Brain microvascular endothelial cell (primary cell): ENCODE data around the gene SCAND1.
A peak's percentile ranks its signal among the peaks of the same experiment; 100 is the strongest.

Source experiments
- DNase-seq: peaks from one replicate; pipeline ENCODE4 v3.0.0-alpha.2; 2020
- H3K27ac ChIP-seq: fragments of 250-450 bp; sonication (Bioruptor Pico); 2 replicates; pipeline ENCODE4 v1.5.1; 2020; ENCODE audit warnings: mild to moderate bottlenecking, moderate library complexity
- H3K27me3 ChIP-seq: fragments of 250-450 bp; sonication (Bioruptor Pico); replicated peaks from 2 replicates; pipeline ENCODE4 v1.5.1; 2020; ENCODE audit warnings: mild to moderate bottlenecking
- H3K36me3 ChIP-seq: fragments of 250-450 bp; sonication (Bioruptor Pico); replicated peaks from 2 replicates; pipeline ENCODE4 v1.5.1; 2020; ENCODE audit warnings: mild to moderate bottlenecking
- H3K4me3 ChIP-seq: 2 replicates; pipeline ENCODE4 v1.5.1; 2011; ENCODE audit warnings: low read depth, mild to moderate bottlenecking, control low read depth, low read length, moderate library complexity
- in situ Hi-C: cut with HindIII; loops from 2 replicates; pipeline ENCODE4 v1.10.0; 2017; ENCODE audit warnings: low sequenced_read_pairs, low pct_ligation_motif_present
- TF ChIP-seq, protein P1 (sequence below): IDR thresholded peaks from 2 replicates; pipeline ENCODE4 v1.5.1; 2011; ENCODE audit warnings: low read depth, mild to moderate bottlenecking, moderate library complexity, low read length, control low read depth, inconsistent platforms; ENCODE audit errors: missing control alignments

SCAND1 gene

DNA sequence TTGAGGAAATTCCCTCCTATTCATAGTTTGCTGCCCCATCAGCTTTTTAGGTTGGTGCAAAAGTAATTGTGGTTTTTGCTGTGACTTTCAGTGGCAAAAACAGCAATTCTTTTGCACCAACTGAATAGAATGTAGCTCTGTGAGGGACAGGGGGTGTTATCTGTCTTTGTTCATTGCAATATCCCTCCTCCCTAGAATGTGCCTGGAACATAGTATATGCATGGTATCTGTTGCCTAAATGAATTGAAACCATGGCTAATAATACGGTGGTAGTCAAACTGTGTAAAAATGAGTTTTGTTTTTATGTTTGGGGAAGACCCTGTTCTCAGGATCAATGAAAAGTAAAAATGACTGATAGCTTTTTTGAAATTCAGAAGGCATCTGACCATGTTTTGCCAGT lies 45.1 kb downstream of the SCAND1 start:
- in situ Hi-C loops: no loop called here
- Histone ChIP-seq H3K27ac (no peak overlapping the region), H3K36me3 (peaks cover 5% of the 10 kb centered on the region), H3K4me3 (no peak overlapping the region), H3K27me3 (no peaks in the 10 kb centered on the region)
- TF ChIP-seq, protein P1, sequence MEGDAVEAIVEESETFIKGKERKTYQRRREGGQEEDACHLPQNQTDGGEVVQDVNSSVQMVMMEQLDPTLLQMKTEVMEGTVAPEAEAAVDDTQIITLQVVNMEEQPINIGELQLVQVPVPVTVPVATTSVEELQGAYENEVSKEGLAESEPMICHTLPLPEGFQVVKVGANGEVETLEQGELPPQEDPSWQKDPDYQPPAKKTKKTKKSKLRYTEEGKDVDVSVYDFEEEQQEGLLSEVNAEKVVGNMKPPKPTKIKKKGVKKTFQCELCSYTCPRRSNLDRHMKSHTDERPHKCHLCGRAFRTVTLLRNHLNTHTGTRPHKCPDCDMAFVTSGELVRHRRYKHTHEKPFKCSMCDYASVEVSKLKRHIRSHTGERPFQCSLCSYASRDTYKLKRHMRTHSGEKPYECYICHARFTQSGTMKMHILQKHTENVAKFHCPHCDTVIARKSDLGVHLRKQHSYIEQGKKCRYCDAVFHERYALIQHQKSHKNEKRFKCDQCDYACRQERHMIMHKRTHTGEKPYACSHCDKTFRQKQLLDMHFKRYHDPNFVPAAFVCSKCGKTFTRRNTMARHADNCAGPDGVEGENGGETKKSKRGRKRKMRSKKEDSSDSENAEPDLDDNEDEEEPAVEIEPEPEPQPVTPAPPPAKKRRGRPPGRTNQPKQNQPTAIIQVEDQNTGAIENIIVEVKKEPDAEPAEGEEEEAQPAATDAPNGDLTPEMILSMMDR: no peak
- DNase-seq: no peak

DNA sequence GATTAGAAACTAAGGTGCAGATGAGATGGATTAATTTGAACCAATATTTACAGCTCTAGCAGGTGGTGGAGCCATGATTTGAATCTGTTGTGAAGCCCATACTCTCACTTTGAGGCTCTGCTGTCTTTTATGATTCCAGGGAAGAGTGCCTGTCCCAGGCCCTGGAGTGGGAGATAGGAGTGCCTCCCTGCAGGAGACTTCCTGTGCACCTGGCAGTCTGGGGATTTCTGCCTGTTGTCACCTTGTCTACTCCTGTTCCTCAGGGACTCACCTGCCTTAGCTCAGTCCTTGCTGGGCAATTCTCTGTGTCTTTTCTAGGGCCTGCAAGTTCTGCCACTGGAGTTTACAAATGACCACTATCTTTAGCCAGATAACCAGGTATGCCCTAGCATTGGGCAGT lies 46.3 kb downstream of the SCAND1 start:
- no peak overlapping the region for H3K27ac ChIP-seq
- TF ChIP-seq, protein P1: no peak
- H3K4me3 ChIP-seq: no peak overlapping the region
- no peaks in the 10 kb centered on the region for H3K27me3 ChIP-seq
- no peak for DNase-seq
- H3K36me3 ChIP-seq: no peaks in the 10 kb centered on the region
- in situ Hi-C loops: no loop called here

- TF ChIP-seq, protein P1: no peak
- Histone ChIP-seq H3K36me3 (no peaks in the 10 kb centered on the region), H3K4me3 (no peak overlapping the region), H3K27ac (no peak overlapping the region), H3K27me3 (no peaks in the 10 kb centered on the region)
- in situ Hi-C loops: no loop called here
- no peak for DNase-seq
These were observed 47.1 kb downstream of the SCAND1 start for GRCh38 chr20:35907017-35907701.

- no peak overlapping the region for H3K27ac ChIP-seq
- DNase-seq: no peak
- TF ChIP-seq, protein P1: no peak
- in situ Hi-C loops: no loop called here
- H3K36me3 ChIP-seq: no peaks in the 10 kb centered on the region
- no peak overlapping the region for H3K4me3 ChIP-seq
- no peaks in the 10 kb centered on the region for H3K27me3 ChIP-seq
These were observed 49.2 kb downstream of the SCAND1 start for GRCh38 chr20:35904982-35905663.

- TF ChIP-seq, protein P1: no peak
- Histone ChIP-seq H3K4me3 (no peak overlapping the region), H3K27ac (no peak overlapping the region), H3K27me3 (no peaks in the 10 kb centered on the region), H3K36me3 (no peaks in the 10 kb centered on the region)
- in situ Hi-C loops: no loop called here
- peak; percentile 56 for DNase-seq
These were observed 50.5 kb downstream of the SCAND1 start for GRCh38 chr20:35903843-35904242.
